ENCODE results near the gene BLZF1.
"Not testable (repeated sequence)": the region's sequence is repeated elsewhere in the genome, so short reads cannot be mapped to it uniquely, and the experiment has no call there.

Gene BLZF1

GRCh38 chr1:169339773-169340172, 28.2 kb upstream of the BLZF1 start:
- DNase-seq: peak in 1 of 2 experiments; percentile 15
- TF ChIP-seq POLR2A (IDR thresholded peaks at IDR 0.05; ENCODE audit: low read length) (no peak), GATA1 (IDR thresholded peaks at IDR 0.05; ENCODE audit: low read depth, low read length) (no peak)

- TF ChIP-seq POLR2A (IDR thresholded peaks at IDR 0.05; ENCODE audit: low read length) (no peak), GATA1 (IDR thresholded peaks at IDR 0.05; ENCODE audit: low read depth, low read length) (no peak)
Observed at GRCh38 chr1:169340882-169341281, 27.1 kb upstream of the BLZF1 start.

GRCh38 chr1:169342096-169342495, 25.9 kb upstream of the BLZF1 start:
- not testable (repeated sequence) for DNase-seq

More at GRCh38 chr1:169340882-169341281, 27.1 kb upstream of the BLZF1 start:
- DNase-seq: no peak

- TF ChIP-seq GATA1 (IDR thresholded peaks at IDR 0.05; ENCODE audit: low read depth, low read length): no peak
- DNase-seq: peak; percentile 43 to 84
Observed at GRCh38 chr1:169345511-169345910, 22.5 kb upstream of the BLZF1 start.

- no peak for DNase-seq
- no peak for TF ChIP-seq GATA1 (IDR thresholded peaks at IDR 0.05; ENCODE audit: low read depth, low read length)
- TF ChIP-seq POLR2A (IDR thresholded peaks at IDR 0.05; ENCODE audit: low read length): no peak
Observed at GRCh38 chr1:169346036-169346589, 21.9 kb upstream of the BLZF1 start.

GRCh38 chr1:169347688-169348382, 20.2 kb upstream of the BLZF1 start:
- TF ChIP-seq POLR2A (IDR thresholded peaks at IDR 0.05; ENCODE audit: low read length): no peak
- peak; percentile 7 to 38 for DNase-seq

GRCh38 chr1:169348383-169349036, 19.5 kb upstream of the BLZF1 start:
- TF ChIP-seq POLR2A (IDR thresholded peaks at IDR 0.05; ENCODE audit: low read length) (no peak), GATA1 (IDR thresholded peaks at IDR 0.05; ENCODE audit: low read depth, low read length) (no peak)
- DNase-seq: peak; percentile 77 to 89

GRCh38 chr1:169360415-169360814, 7.6 kb upstream of the BLZF1 start:
- TF ChIP-seq POLR2A (IDR thresholded peaks at IDR 0.05; ENCODE audit: low read length) (no peak), GATA1 (IDR thresholded peaks at IDR 0.05; ENCODE audit: low read depth, low read length) (no peak)
- no peak for DNase-seq

GRCh38 chr1:169361281-169361680, 6.7 kb upstream of the BLZF1 start:
- DNase-seq: no peak
- TF ChIP-seq POLR2A (IDR thresholded peaks at IDR 0.05; ENCODE audit: low read length): no peak
- TF ChIP-seq GATA1 (IDR thresholded peaks at IDR 0.05; ENCODE audit: low read depth, low read length): no peak

- TF ChIP-seq POLR2A (IDR thresholded peaks at IDR 0.05; ENCODE audit: low read length) (no peak), GATA1 (IDR thresholded peaks at IDR 0.05; ENCODE audit: low read depth, low read length) (no peak)
- DNase-seq: no peak
Observed at GRCh38 chr1:169363046-169363730, 4.8 kb upstream of the BLZF1 start.

GRCh38 chr1:169364948-169365347, 3.0 kb upstream of the BLZF1 start:
- TF ChIP-seq POLR2A (IDR thresholded peaks at IDR 0.05; ENCODE audit: low read length) (no peak), GATA1 (IDR thresholded peaks at IDR 0.05; ENCODE audit: low read depth, low read length) (no peak)
- no peak for DNase-seq

GRCh38 chr1:169367096-169367685, 804 bp upstream of the BLZF1 start:
- no peak for DNase-seq
- TF ChIP-seq GATA1 (IDR thresholded peaks at IDR 0.05; ENCODE audit: low read depth, low read length) (no peak), POLR2A (IDR thresholded peaks at IDR 0.05; ENCODE audit: low read length) (no peak)

GRCh38 chr1:169368406-169368769, 393 bp downstream of the BLZF1 start:
- DNase-seq: peak; percentile 64 to 72
- no peak for TF ChIP-seq POLR2A (IDR thresholded peaks at IDR 0.05; ENCODE audit: low read length)
- TF ChIP-seq GATA1 (IDR thresholded peaks at IDR 0.05; ENCODE audit: low read depth, low read length): no peak

GRCh38 chr1:169371404-169371803, 3.4 kb downstream of the BLZF1 start:
- DNase-seq: peak; percentile 42 to 66
- TF ChIP-seq POLR2A (IDR thresholded peaks at IDR 0.05; ENCODE audit: low read length): no peak
- no peak for TF ChIP-seq GATA1 (IDR thresholded peaks at IDR 0.05; ENCODE audit: low read depth, low read length)
